CD14-positive monocyte (primary cell): ENCODE results near the gene IGFBP4. TPM values are rescaled to one million over a fixed set of nuclear protein-coding genes. Genes with fewer than 3 reads are reported as not detected.
A peak's percentile ranks its signal among the peaks of the same experiment; 100 is the strongest.

Experiments used
- DNase-seq, 3 donors: peaks; one replicate each; pipeline ENCODE4 v3.0.0-alpha.2; 2011 to 2022
- H2AFZ ChIP-seq: 2 replicates; pipeline ENCODE4 v1.6.0; 2012; ENCODE audit warnings: mild to moderate bottlenecking, low read depth, low read length, inconsistent platforms; ENCODE audit not compliant: insufficient read depth, poor library complexity, severe bottlenecking
- H3K27ac ChIP-seq, 2 donors: 1 replicate in 1 of 2; 2 replicates in 1 of 2; pipeline ENCODE4 v1.5.1; 2012 to 2013; ENCODE audit warnings: low read length in 2 of 2, control low read depth in 1 of 2, inconsistent platforms in 1 of 2, low read depth in 1 of 2, mild to moderate bottlenecking in 1 of 2
- H3K27me3 ChIP-seq, 2 donors: one replicate each; pipeline versions ENCODE4 v1.6.0 to v1.6.1; 2011 to 2013; ENCODE audit warnings: low read length in 2 of 2; ENCODE audit not compliant: control insufficient read depth in 2 of 2, insufficient read depth in 2 of 2
- H3K36me3 ChIP-seq, 2 donors: replicated peaks in 1 of 2; 1 replicate in 1 of 2; 2 replicates in 1 of 2; pipeline versions ENCODE4 v1.5.1 to v1.6.1; 2012 to 2013; ENCODE audit warnings: low read length in 2 of 2, control low read depth in 1 of 2, inconsistent platforms in 1 of 2, mild to moderate bottlenecking in 1 of 2; ENCODE audit not compliant: insufficient read depth in 2 of 2, control insufficient read depth in 1 of 2
- H3K4me1 ChIP-seq, 2 donors: 1 replicate in 1 of 2; 2 replicates in 1 of 2; pipeline versions ENCODE4 v1.5.1 to v1.6.1; 2012 to 2013; ENCODE audit warnings: low read length in 2 of 2, control low read depth in 1 of 2, inconsistent platforms in 1 of 2, mild to moderate bottlenecking in 1 of 2, moderate library complexity in 1 of 2; ENCODE audit not compliant: insufficient read depth in 2 of 2, control insufficient read depth in 1 of 2
- H3K4me2 ChIP-seq: replicated peaks from 2 replicates; pipeline ENCODE3; 2012; ENCODE audit warnings: low read length, moderate library complexity, mild to moderate bottlenecking; ENCODE audit not compliant: poor library complexity, severe bottlenecking; ENCODE audit errors: extremely low read depth
- H3K4me3 ChIP-seq, 3 experiments: fragments of 200-600 bp in 1 of 3; sonication (generic) in 1 of 3; replicated peaks in 1 of 3; 1 replicate in 2 of 3; 2 replicates in 1 of 3; pipeline ENCODE4 v1.5.1; 2011 to 2013; ENCODE audit warnings: low read length in 3 of 3, mild to moderate bottlenecking in 3 of 3, control low read depth in 2 of 3, low read depth in 2 of 3, inconsistent platforms in 1 of 3, moderate library complexity in 1 of 3
- H3K79me2 ChIP-seq: 2 replicates; pipeline ENCODE4 v1.6.0; 2012; ENCODE audit warnings: mild to moderate bottlenecking, control low read depth, inconsistent platforms, low read length, moderate library complexity; ENCODE audit not compliant: insufficient read depth
- H3K9ac ChIP-seq: 2 replicates; pipeline ENCODE4 v1.6.0; 2017; ENCODE audit warnings: low read length, mild to moderate bottlenecking; ENCODE audit not compliant: insufficient read depth, poor library complexity, severe bottlenecking
- H3K9me3 ChIP-seq, 2 donors: replicated peaks in 1 of 2; 1 replicate in 1 of 2; 2 replicates in 1 of 2; pipeline versions ENCODE4 v1.5.1 to v1.6.1; 2012 to 2013; ENCODE audit warnings: low read length in 2 of 2, control low read depth in 1 of 2; ENCODE audit not compliant: control insufficient read depth in 1 of 2, insufficient read depth in 1 of 2
- H4K20me1 ChIP-seq: 2 replicates; pipeline ENCODE4 v1.6.0; 2012; ENCODE audit warnings: mild to moderate bottlenecking, low read length, control low read depth, moderate library complexity; ENCODE audit not compliant: insufficient read depth
- H3K27ac Mint-ChIP-seq, 7 donors: one replicate each; pipeline ENCODE4 v1.8.0; 2020; ENCODE audit warnings: mild to moderate bottlenecking in 7 of 7, mixed read lengths in 7 of 7, moderate library complexity in 6 of 7, inconsistent platforms in 2 of 7
- H3K27me3 Mint-ChIP-seq, 3 donors: one replicate each; pipeline ENCODE4 v1.8.0; 2021 to 2022; ENCODE audit warnings: low read depth in 3 of 3, mild to moderate bottlenecking in 3 of 3, mixed read lengths in 3 of 3, moderate library complexity in 3 of 3, inconsistent platforms in 1 of 3
- H3K36me3 Mint-ChIP-seq, 2 donors: one replicate each; pipeline ENCODE4 v1.8.0; 2020; ENCODE audit warnings: mixed read lengths in 2 of 2, inconsistent platforms in 1 of 2, mild to moderate bottlenecking in 1 of 2
- H3K4me1 Mint-ChIP-seq: one replicate; pipeline ENCODE4 v1.8.0; 2020; ENCODE audit warnings: mild to moderate bottlenecking, mixed read lengths
- H3K4me3 Mint-ChIP-seq, 2 donors: one replicate each; pipeline ENCODE4 v1.8.0; 2020; ENCODE audit warnings: mild to moderate bottlenecking in 2 of 2, mixed read lengths in 2 of 2, moderate library complexity in 1 of 2
- H3K9me3 Mint-ChIP-seq, 7 donors: one replicate each; pipeline ENCODE4 v1.8.0; 2020 to 2022; ENCODE audit warnings: mixed read lengths in 7 of 7, mild to moderate bottlenecking in 6 of 7, moderate library complexity in 6 of 7, inconsistent platforms in 2 of 7
- WGBS: methylation state at CpG from one replicate; pipeline ENCODE4 v1.1.5; 2013; ENCODE audit warnings: missing lambda C conversion rate; ENCODE audit not compliant: insufficient coverage; 5-methylcytosine and 5-hydroxymethylcytosine counted together
- intact Hi-C, 2 donors: fragments of 100-400 bp; cut with micrococcal nuclease; formaldehyde crosslinking; loops; one replicate each; pipeline versions ENCODE4 v1.15.0 to v1.15.1; 2023
- polyA plus RNA-seq, 3 donors: library from polyadenylated mRNA; depleted of rRNA in 1 of 3; unstranded in 2 of 3; stranded (reverse) in 1 of 3; fragments of 300-500 nt in 2 of 3; fragments of >200 nt in 1 of 3; fragmentation: Illumina TruSeq in 2 of 3; gene quantifications; 1 replicate in 2 of 3; 2 replicates in 1 of 3; pipeline ENCODE4 v1.2.3, GENCODE V29; 2012 to 2021
- TF ChIP-seq, protein P1 (sequence below): fragments of 200-600 bp; IDR thresholded peaks from one replicate; pipeline ENCODE4 v1.8.0; 2022; ENCODE audit warnings: antibody characterized with exemption, mild to moderate bottlenecking

The IGFBP4 gene
- polyA plus RNA-seq, 3 donors: 0.04 to 0.15 TPM; not detected in 1

DNA sequence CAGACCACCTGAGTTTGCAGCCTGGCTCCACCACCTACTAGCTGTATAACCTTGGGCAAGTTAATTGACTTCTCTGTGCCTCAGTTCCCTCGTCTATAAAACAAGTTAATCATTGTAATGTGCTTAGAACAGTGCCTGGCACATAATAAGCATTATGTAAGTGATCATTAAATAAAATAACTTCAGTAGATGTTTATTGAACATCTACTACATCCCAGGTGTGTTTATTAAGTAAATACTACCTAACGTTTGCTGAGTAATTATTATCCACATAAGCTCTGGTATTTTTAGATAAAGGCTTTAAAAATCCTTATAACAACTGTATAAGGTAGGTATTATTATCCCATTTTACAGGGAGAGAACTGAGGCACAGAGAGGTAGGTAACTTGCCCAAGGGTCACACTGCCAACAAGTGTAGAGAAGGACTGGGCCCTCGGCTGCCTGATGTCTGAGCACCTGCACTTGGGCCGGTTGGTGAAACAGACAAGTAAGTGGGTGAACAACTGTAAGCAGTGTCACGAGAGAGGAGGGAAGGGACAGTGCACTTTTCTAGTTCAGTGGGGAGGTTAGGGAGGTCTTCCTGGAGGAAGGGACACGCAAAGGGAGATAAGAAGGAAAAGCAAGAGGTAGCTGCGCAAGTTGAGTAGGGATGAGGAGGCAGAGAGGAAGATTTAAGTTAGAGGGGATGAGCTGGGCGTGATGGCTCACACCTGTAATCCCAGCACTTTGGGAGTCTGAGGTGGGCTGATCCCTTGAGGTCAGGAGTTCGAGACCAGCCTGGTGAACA lies 53.6 kb downstream of the IGFBP4 start:
- no peaks in the 10 kb centered on the region for H3K9me3 ChIP-seq
- peaks cover 5 to 20% of the 10 kb centered on the region in 2 donors for H3K27me3 ChIP-seq
- H3K27me3 Mint-ChIP-seq: peaks cover 30 to 54% (median 38%) of the 10 kb centered on the region in 3 donors
- peaks cover 0 to 5% (median 0%) of the 10 kb centered on the region in 7 donors for H3K9me3 Mint-ChIP-seq
- no peak overlapping the region for H2AFZ ChIP-seq
- peak overlapping the region in 1 of 7 donors; percentile 21 for H3K27ac Mint-ChIP-seq
- no peaks in the 10 kb centered on the region for H3K36me3 ChIP-seq
- no peak overlapping the region for H3K4me3 ChIP-seq
- DNase-seq: no peak
- no peaks in the 10 kb centered on the region for H4K20me1 ChIP-seq
- WGBS: 98% methylated on average over 5 of the region's 9 CpGs
- H3K4me1 ChIP-seq: no peaks in the 10 kb centered on the region
- TF ChIP-seq, protein P1, sequence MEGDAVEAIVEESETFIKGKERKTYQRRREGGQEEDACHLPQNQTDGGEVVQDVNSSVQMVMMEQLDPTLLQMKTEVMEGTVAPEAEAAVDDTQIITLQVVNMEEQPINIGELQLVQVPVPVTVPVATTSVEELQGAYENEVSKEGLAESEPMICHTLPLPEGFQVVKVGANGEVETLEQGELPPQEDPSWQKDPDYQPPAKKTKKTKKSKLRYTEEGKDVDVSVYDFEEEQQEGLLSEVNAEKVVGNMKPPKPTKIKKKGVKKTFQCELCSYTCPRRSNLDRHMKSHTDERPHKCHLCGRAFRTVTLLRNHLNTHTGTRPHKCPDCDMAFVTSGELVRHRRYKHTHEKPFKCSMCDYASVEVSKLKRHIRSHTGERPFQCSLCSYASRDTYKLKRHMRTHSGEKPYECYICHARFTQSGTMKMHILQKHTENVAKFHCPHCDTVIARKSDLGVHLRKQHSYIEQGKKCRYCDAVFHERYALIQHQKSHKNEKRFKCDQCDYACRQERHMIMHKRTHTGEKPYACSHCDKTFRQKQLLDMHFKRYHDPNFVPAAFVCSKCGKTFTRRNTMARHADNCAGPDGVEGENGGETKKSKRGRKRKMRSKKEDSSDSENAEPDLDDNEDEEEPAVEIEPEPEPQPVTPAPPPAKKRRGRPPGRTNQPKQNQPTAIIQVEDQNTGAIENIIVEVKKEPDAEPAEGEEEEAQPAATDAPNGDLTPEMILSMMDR: no peak
- H3K4me2 ChIP-seq: no peak overlapping the region
- no peaks in the 10 kb centered on the region for H3K79me2 ChIP-seq
- no peak overlapping the region for H3K27ac ChIP-seq
- H3K36me3 Mint-ChIP-seq: no peaks in the 10 kb centered on the region
- H3K4me3 Mint-ChIP-seq: no peak overlapping the region
- intact Hi-C loops: no loop called here
- H3K4me1 Mint-ChIP-seq: no peaks in the 10 kb centered on the region
- no peak overlapping the region for H3K9ac ChIP-seq

DNA sequence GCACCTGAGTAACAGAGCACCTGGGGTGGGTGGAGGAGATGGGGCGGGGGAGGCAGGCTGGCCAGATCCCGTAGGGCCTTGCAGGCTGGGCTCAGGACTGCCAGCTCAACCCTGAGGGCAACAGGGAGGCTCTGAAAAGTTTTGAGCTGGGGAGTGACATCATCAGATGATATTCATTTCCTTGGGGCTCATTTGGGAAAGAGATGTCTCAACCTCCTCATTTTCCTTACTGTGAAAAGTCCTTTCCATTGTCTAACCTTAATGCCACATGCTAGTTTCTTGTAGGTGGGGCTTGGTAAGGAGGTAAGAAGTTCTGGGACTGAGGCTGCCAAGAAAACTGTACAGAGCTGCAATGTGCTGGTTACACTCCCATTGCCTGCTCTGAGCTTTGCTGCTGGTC lies 54.4 kb downstream of the IGFBP4 start:
- no peaks in the 10 kb centered on the region for H3K4me1 Mint-ChIP-seq
- TF ChIP-seq, protein P1: no peak
- DNase-seq: no peak
- no peaks in the 10 kb centered on the region for H3K36me3 ChIP-seq
- 88% methylated on average over 2 of the region's 2 CpGs for WGBS
- H3K9me3 ChIP-seq: no peaks in the 10 kb centered on the region
- intact Hi-C loops: no loop called here
- H3K9me3 Mint-ChIP-seq: peaks cover 0 to 5% (median 0%) of the 10 kb centered on the region in 7 donors
- H3K4me3 ChIP-seq: no peak overlapping the region
- no peak overlapping the region for H2AFZ ChIP-seq
- no peaks in the 10 kb centered on the region for H3K79me2 ChIP-seq
- no peak overlapping the region for H3K4me2 ChIP-seq
- no peaks in the 10 kb centered on the region for H4K20me1 ChIP-seq
- no peaks in the 10 kb centered on the region for H3K36me3 Mint-ChIP-seq
- H3K4me1 ChIP-seq: no peaks in the 10 kb centered on the region
- H3K27me3 Mint-ChIP-seq: peaks cover 31 to 58% (median 41%) of the 10 kb centered on the region in 3 donors
- H3K27me3 ChIP-seq: peaks cover 5 to 20% of the 10 kb centered on the region in 2 donors
- H3K27ac ChIP-seq: no peak overlapping the region
- H3K9ac ChIP-seq: no peak overlapping the region
- H3K27ac Mint-ChIP-seq: peak overlapping the region in 1 of 7 donors; percentile 40
- no peak overlapping the region for H3K4me3 Mint-ChIP-seq
